Right lobe of liver (tissue), 6 donors: Measurements from ENCODE around the gene GLYATL3. TPM values are rescaled to one million over a fixed set of nuclear protein-coding genes. Genes with fewer than 3 reads are reported as not detected.
A peak's percentile ranks its signal among the peaks of the same experiment; 100 is the strongest.

Source experiments
- ATAC-seq, 4 donors: fragments of 200-7000 bp; cut with Tn5 transposase; one replicate each; pipeline ENCODE4 v1.9.1; 2020; ENCODE audit warnings: mild to moderate bottlenecking in 4 of 4, moderate library complexity in 4 of 4
- DNase-seq, 3 donors: peaks; one replicate each; pipeline ENCODE4 v3.0.0-alpha.2; 2020
- H3K27ac ChIP-seq, 3 donors: fragments of 200-600 bp; one replicate each; pipeline ENCODE4 v1.8.0; 2022
- H3K27me3 ChIP-seq, 2 donors: fragments of 200-600 bp; one replicate each; pipeline ENCODE4 v1.8.0; 2022
- H3K36me3 ChIP-seq, 4 donors: fragments of 200-600 bp; sonication (generic) in 1 of 4; one replicate each; pipeline versions ENCODE4 v1.5.1 to v1.8.0; 2017 to 2022; ENCODE audit warnings: control low read depth in 1 of 4
- H3K4me1 ChIP-seq, 4 donors: fragments of 200-600 bp; sonication (generic) in 1 of 4; one replicate each; pipeline versions ENCODE4 v1.5.1 to v1.8.0; 2017 to 2022; ENCODE audit warnings: control low read depth in 1 of 4
- H3K4me3 ChIP-seq, 3 donors: fragments of 200-600 bp; one replicate each; pipeline ENCODE4 v1.8.0; 2022
- H3K9me3 ChIP-seq, 4 donors: fragments of 200-600 bp; sonication (generic) in 1 of 4; one replicate each; pipeline versions ENCODE4 v1.5.1 to v1.8.0; 2017 to 2022; ENCODE audit warnings: control low read depth in 1 of 4
- POLR2A ChIP-seq: fragments of 450-650 bp; IDR thresholded peaks from one replicate; pipeline ENCODE4 v1.6.1; 2017; ENCODE audit warnings: antibody characterized with exemption, mild to moderate bottlenecking
- WGBS: methylation state at CpG from one replicate; pipeline ENCODE4 v1.1.6; 2018; ENCODE audit warnings: low coverage, low lambda C conversion rate; ENCODE audit not compliant: insufficient coverage; ENCODE audit errors: missing lambda C conversion rate; 5-methylcytosine and 5-hydroxymethylcytosine counted together
- intact Hi-C, 2 donors: fragments of 100-400 bp; cut with DNase I; formaldehyde crosslinking; loops; one replicate each; pipeline versions ENCODE4 v1.11.2 to v1.14.1; 2022
- total RNA-seq, 6 experiments: library from RNA; depleted of rRNA in 2 of 6; stranded (reverse); fragments of >200 nt in 2 of 6; fragmentation: NEBNext Ultra II Directional in 3 of 6; extraction: Animal tissue kit (Norgen Biotek cat#: 25700) in 3 of 6; gene quantifications; one replicate each; pipeline versions ENCODE4 v1.1.0 to v1.2.4, GENCODE V29; 2016 to 2023
- TF ChIP-seq, protein P1 (sequence below), 4 donors: fragments of 200-600 bp in 3 of 4; fragments of 450-650 bp in 1 of 4; IDR thresholded peaks; one replicate each; pipeline versions ENCODE4 v1.5.1 to v1.8.0; 2016 to 2022; ENCODE audit warnings: antibody characterized with exemption in 4 of 4, mild to moderate bottlenecking in 2 of 4
- donor health status: DM: no; HTN: yes; CAD: no.
- donor health status: DM: no; HTN: no; CAD: no.
- donor health status: DM: no; HTN: no; CAD: no.
- donor health status: DM: no; HTN: yes; CAD: no.
- donor health status: DM: no; HTN: yes; CAD: no.

Gene GLYATL3
- total RNA-seq, 6 experiments from 2014 or later = 0.44 to 0.48 TPM; not detected in 4

DNA sequence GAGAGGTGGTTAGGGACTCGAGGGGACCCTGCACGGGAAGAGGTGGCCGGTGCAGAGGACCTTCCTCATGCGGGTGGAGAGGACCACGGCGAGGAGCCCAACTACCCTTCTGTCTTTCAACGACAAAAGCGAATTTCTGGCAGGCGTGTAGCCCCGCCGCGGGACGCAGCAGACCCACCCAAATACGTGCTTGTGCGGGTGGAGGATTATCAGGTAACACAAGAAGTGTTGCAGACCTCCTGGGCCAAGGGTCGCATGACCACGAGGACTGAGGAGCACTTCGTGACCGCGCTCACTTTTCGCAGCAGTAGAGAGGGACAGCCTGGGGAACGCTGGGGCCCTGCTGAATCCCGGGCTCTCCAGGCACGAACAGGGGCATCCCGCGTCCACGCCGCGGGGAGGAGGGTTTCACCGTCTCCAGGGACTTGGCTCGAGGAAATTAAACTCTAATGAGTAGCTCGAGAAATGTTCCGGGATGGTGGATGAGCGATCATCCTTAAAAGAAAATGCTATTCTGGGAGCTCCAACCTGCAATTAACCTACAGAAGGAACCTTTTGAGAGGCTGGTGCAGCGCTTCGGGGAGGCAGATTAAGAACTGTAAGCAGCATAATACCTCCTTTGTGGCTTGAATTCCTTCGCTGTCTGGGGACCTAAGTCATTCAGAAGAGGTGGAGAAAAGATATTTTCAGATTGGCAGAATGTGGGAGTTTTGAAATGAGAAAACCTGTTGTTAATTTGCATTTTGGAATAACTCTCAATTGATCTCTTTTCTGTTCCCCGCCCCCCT lies 51.5 kb downstream of the GLYATL3 start:
- Histone ChIP-seq H3K27ac (peak overlapping the region in 2 of 3 donors; percentile 1 to 44), H3K9me3 (no peaks in the 10 kb centered on the region), H3K4me3 (peak overlapping the region; percentile 48 to 64 (median 52)), H3K36me3 (no peaks in the 10 kb centered on the region), H3K27me3 (no peaks in the 10 kb centered on the region), H3K4me1 (peaks cover 0 to 13% (median 3%) of the 10 kb centered on the region in 4 donors)
- peak; percentile 67 to 78 (median 74) for ATAC-seq
- DNase-seq = peak in 2 of 3 donors; percentile 48 to 56
- TF ChIP-seq, protein P1, sequence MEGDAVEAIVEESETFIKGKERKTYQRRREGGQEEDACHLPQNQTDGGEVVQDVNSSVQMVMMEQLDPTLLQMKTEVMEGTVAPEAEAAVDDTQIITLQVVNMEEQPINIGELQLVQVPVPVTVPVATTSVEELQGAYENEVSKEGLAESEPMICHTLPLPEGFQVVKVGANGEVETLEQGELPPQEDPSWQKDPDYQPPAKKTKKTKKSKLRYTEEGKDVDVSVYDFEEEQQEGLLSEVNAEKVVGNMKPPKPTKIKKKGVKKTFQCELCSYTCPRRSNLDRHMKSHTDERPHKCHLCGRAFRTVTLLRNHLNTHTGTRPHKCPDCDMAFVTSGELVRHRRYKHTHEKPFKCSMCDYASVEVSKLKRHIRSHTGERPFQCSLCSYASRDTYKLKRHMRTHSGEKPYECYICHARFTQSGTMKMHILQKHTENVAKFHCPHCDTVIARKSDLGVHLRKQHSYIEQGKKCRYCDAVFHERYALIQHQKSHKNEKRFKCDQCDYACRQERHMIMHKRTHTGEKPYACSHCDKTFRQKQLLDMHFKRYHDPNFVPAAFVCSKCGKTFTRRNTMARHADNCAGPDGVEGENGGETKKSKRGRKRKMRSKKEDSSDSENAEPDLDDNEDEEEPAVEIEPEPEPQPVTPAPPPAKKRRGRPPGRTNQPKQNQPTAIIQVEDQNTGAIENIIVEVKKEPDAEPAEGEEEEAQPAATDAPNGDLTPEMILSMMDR (IDR thresholded peaks at IDR 0.05) = no peak
- no peak for TF ChIP-seq POLR2A
- intact Hi-C loops = no loop called here
- WGBS = 2% methylated on average over 13 of the region's 38 CpGs

DNA sequence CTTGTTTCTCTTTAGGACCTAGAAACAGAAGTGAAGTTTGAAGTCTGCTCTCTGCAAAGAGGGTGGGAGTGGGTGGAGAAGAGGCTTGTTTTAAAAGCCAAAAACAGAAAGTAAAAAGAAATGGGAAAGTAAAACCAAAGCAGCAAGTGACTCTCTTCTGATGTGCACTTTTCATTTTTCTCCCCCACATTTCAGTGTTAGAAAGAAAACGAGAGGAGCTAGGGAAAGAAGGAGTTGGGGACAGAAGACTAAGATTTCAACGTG lies 52.1 kb downstream of the GLYATL3 start:
- no peaks in the 10 kb centered on the region for H3K27me3 ChIP-seq
- DNase-seq (no peak), ATAC-seq (peak in 1 of 4 donors; percentile 4)
- intact Hi-C loops = no loop called here
- no peaks in the 10 kb centered on the region for H3K9me3 ChIP-seq
- H3K36me3 ChIP-seq = no peaks in the 10 kb centered on the region
- peaks cover 0 to 17% (median 5%) of the 10 kb centered on the region in 4 donors for H3K4me1 ChIP-seq
- H3K27ac ChIP-seq = peak overlapping the region in 1 of 3 donors; percentile 44
- WGBS = 13% methylated on average over 2 of the region's 2 CpGs
- no peak for TF ChIP-seq POLR2A
- TF ChIP-seq, protein P1 (IDR thresholded peaks at IDR 0.05) = no peak
- peak overlapping the region; percentile 48 to 64 (median 52) for H3K4me3 ChIP-seq

- WGBS = 100% methylated on average over 2 of the region's 2 CpGs
- Histone ChIP-seq H3K4me3 (no peak overlapping the region), H3K27me3 (no peaks in the 10 kb centered on the region), H3K27ac (no peak overlapping the region), H3K4me1 (peaks cover 0 to 25% (median 11%) of the 10 kb centered on the region in 4 donors), H3K36me3 (no peaks in the 10 kb centered on the region), H3K9me3 (no peaks in the 10 kb centered on the region)
- no peak for TF ChIP-seq POLR2A
- TF ChIP-seq, protein P1 (IDR thresholded peaks at IDR 0.05) = no peak
- no peak for ATAC-seq
- DNase-seq = no peak
- intact Hi-C loops = no loop called here
Observed at GRCh38 chr6:49552596-49552995, 52.9 kb downstream of the GLYATL3 start.

- 75% methylated on average over 1 of the region's 1 CpG for WGBS
- TF ChIP-seq POLR2A = no peak
- TF ChIP-seq, protein P1 (IDR thresholded peaks at IDR 0.05) = no peak
- DNase-seq (no peak), ATAC-seq (no peak)
- Histone ChIP-seq H3K27me3 (no peaks in the 10 kb centered on the region), H3K27ac (no peak overlapping the region), H3K4me1 (peaks cover 0 to 33% (median 12%) of the 10 kb centered on the region in 4 donors), H3K4me3 (no peak overlapping the region), H3K9me3 (no peaks in the 10 kb centered on the region), H3K36me3 (no peaks in the 10 kb centered on the region)
- intact Hi-C loops = no loop called here
Observed at GRCh38 chr6:49553384-49553783, 53.7 kb downstream of the GLYATL3 start.
